Measurements from ENCODE around the gene SLC25A40.
"Not testable (repeated sequence)": the region's sequence is repeated elsewhere in the genome, so short reads cannot be mapped to it uniquely, and the experiment has no call there.

Gene SLC25A40

DNA sequence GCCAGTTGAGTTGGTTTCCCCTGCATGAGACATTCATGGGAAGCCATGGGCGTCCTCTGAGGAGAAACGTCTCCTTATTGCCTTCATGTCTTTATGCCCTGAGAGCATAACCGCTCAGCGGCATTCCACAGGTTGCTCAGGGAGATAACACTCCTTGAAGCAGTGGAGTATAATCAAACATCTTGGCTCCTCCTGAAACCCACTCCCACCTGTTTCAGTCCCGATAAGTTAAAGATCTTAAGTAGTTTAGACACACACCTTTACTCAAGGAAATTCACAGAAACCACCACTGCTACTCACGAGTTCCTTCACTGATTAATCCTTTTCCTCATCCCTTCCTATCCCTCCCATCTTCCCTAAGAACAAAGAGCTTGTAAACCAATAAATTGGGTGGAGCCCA is 9.6 kb downstream of the SLC25A40 start:
- DNase-seq: not testable (repeated sequence)

DNA sequence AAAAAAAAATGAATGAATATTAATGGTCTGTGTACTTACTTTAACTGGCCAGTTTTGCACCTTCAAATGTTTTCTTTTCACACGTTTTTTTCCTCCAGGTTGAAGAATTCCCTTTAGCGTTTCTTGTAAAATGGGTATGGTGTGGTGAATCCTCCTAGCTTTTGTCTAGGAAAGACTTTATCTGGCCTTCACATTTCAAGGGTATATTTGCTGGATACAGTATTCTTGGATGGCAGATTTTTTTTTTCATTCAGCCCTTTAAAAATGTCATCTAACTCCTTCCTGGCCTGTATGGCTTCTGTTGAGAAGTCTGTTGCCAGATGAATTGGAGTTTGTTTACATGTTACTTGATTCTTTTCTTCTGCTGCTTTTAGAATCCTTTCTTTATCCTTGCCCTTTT is 10.1 kb downstream of the SLC25A40 start:
- DNase-seq: no peak

DNA sequence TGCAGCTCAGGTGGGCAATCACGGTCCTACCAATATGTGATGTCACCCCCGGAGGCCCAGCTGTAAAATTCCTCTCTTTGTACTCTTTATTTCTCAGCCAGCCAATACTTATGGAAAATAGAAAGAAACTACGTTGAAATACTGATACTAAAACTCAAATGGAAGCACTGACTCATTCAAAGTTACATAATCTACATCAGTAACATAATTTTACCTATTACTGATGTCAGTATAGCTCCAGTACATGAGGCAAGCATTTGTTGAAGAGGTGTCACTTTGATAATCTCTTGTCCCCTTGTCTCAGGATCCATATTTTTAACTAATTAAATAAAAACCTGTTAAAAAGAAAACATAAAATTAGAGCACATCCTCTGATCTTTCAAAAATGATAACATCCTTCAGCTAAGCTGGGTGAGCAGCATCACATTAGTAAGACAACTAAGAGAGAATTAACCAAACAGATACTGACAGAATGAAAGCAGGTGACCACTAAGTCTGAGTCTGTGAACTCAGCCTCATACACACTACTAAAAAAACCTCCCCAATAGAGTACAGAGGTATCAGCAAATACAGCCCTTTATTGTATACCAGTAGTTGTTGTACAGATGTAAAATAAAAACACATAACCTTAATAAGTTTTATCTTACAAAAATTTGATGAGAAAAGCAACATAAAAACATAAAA is 17.6 kb downstream of the SLC25A40 start:
- DNase-seq: no peak

DNA sequence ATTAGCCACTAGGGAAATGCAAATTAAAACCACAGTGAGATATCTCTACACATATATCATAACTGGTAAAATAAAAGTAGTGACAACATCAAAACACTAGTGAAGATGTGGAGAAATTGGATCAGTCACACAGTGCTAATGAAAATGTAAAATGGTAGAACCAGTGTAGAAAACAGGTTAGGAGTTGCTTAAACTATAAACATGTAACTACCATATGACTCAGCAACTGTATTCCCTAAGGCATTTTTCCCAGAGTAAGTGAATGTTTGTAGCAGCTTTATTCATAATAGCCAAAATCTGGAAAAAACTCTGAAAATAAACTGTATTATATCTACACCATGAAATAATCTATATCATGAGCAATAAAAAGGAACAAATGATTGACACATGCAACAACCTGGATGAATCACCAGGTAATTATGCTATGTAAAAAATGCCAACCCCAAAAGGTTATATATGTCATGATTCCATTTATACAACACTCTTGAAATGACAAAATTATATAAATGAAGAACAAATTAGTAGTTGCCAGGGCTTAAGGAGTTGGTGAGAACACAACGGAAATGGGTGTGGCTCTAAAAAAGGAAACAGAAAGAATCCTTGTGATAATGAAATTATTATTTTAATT is 22.8 kb downstream of the SLC25A40 start:
- DNase-seq: no peak

DNA sequence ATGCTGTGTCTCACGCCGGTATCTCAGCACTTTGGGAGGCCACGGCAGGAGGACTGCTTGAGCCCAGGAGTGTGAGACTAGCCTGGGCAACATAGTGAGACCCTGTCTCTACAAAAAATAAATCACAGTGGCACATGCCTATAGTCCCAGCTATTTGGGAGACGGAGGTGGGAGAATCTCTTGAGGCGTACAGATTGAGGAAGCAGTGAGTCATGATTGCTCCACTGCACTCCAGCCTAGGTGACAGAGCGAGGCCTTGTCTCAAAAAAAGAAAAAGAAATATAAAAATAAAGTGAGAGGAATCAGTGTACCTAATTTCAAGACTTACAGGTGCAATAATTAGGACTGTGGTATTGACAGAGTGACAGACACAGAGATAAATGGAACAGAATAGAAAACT is 23.9 kb downstream of the SLC25A40 start:
- no peak for DNase-seq

DNA sequence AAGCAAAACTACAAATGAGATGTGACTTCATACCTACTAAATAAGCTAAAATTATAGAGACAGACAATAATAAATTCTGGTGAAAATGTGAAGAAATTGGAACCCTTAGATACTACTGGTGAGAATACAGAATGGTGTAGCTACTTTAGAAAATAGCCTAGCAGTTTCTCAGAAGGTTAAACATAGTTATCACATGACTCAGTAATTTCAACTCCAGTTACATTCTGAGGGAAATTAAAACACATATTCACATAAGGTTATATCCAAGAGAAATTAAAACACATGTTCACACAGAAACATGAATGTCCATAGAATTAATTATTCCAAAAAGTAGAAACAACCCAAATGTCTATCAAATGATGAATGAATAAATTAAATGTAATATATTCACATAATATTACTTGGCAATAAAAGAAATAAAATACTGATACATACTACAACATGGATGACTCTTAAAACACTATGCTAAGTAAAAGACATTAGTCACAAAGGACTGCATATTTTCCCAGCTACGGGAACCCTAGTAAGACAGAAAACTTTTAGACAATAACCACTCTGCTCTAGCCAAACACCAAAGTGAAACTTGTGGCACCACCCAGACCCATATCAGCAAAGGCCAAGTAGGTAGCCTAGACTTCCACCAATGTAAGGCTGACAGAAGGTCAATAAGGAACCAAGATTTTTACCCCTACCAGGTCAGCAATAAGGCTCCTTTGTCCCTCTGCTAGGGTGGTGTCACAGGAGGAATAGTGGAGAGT is 25.1 kb downstream of the SLC25A40 start:
- no peak for DNase-seq

DNA sequence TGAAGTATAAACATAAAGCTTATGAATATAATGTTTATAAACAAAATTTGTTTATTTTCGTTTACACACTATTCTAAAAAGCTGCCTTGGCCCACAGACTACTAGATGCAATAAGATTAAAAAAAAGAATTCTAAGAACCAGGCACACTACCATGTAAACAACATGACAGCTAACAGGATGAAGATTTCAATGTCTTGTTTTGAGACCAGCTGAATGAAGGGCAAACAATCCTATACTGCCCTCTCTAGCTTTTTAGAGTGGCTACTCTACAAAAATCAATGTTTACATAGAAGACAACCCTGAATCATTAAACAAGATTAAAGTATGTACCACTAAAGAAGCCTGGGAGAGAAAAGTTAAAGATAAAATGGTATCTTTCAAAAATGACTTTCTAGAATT is 38.6 kb downstream of the SLC25A40 start:
- no peak for DNase-seq

DNA sequence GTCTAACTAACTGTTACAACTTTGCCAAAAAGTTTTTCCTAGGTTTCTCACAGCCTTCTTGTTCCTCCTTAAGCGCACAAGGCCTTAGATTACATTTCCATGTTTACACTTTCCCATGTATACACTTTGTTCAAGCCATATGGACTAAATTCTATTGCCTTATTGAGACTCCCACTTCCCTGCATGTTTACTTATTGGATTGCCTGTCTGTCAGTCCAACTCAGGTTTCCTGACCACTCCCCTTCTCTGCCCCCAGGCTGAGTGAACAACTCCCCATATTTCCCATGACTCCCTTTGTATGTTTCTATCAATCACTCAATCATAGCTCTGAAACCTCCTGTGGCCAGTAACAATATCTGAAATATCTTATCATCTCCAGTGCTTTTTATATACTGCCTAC is 43.0 kb downstream of the SLC25A40 start:
- DNase-seq: no peak

DNA sequence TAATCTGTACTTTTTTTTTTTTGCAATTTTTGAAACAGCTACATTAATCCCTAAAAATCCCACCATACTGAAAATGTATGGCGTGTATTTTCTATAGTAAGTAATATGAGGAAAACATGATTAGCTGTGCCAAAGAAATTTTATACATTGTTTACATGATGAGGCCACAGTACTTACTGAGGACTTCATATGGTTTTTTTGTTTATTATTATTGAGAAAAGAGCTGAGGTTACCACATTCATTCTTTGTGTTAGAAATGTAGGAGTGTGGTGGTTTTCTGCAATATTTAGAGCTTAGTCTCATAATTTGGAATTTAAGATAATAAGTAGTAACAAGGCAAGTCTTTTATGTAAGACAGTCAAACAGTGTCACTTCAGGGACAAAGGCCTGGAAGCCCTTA is 45.1 kb downstream of the SLC25A40 start:
- no peak for DNase-seq

DNA sequence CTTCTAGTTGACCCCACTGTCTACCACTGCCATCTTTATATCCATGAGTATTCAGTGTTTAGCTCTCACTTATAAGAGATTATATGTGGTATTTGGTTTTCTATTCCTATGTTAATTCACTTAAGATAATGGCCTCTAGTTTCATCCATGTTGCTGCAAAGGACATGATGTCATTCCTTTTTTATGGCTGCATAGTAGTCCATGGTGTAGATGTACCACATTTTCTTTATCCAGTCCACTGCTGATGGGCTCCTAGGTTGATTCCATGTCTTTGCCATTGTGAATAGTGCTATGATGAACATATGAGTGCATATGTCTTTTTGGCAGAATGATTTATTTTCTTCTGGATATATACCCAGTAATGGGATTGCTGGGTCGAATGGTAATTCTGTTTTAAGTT is 47.8 kb downstream of the SLC25A40 start:
- DNase-seq: not testable (repeated sequence)

DNA sequence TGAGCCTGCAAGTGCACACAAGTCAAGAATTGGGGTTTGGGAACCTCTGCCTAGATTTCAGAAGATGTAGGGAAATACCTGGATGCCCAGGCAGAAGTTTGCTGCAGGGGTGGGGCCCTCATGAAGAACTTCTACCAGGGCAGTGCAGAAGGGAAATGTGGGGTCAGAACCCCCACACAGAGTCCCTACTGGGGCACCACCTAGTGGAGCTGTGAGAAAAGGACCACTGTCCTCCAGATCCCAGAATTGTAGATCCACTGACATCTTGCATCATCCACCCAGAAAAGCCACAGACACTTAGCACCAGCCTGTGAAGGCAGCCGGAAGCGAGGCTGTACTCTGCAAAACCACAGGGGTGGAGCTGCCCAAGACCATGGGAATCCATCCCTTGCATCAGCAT is 50.8 kb downstream of the SLC25A40 start:
- not testable (repeated sequence) for DNase-seq

DNA sequence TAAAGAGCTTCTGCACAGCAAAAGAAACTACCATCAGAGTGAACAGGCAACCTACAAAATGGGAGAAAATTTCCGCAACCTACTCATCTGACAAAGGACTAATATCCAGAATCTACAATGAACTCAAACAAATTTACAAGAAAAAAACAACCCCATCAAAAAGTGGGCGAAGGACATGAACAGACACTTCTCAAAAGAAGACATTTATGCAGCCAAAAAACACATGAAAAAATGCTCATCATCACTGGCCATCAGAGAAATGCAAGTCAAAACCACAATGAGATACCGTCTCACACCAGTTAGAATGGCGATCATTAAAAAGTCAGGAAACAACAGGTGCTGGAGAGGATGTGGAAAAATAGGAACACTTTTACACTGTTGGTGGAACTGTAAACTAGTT is 54.1 kb downstream of the SLC25A40 start:
- DNase-seq: not testable (repeated sequence)

DNA sequence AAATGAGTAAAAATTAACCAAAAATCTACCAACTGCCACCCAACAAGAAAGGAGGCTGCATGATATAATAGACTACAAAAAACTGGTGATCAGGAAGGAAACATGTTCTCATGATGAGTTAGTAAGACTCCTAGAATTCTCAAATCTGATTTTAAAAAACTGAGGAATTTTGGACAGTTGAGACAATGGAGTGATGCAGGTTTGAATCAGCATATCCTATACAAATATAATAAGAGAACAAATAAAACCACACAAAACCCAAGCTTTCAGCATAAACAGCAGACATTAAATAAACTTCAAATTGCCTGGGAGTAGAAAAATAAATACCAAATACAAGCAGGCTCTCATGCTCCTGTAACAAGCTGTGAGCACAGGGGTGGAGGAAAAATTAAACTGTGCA is 57.8 kb downstream of the SLC25A40 start:
- no peak for DNase-seq

DNA sequence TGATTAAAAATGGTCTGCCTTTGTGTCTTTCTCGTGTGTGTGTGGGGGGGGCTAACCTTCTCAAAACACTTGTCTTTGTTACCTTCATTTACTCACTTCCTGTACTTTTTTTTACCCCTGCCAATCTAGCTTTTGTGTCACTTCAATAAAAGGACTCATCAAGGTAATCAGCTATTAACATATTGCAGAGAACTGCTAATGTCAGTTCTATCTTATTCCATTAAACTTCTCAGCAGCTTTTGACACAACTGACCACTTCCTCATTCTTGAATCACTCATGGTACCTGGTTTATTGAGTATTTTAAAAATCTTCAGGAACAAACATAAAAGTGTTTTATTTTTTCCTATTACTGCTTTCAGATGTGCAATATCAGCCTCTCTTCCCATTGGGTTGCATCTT is 59.8 kb downstream of the SLC25A40 start:
- DNase-seq: no peak

DNA sequence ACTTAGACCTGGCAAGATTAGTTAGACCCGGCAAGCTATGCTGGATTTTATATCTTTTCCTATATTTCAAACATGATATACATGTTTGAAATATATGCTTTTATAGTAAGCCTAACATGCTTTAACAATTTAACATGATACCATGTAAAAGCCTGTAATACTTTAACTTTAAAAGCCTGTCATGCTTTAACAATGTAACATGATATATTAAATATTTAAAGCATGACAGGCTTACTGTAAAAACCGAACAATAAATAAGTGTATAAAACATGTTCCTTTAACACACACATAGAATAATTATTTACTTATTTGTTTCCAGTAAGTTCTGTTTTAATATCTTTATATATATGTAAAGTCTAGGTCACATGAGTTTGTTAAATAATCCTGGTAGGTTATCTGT is 65.4 kb downstream of the SLC25A40 start:
- DNase-seq: no peak

DNA sequence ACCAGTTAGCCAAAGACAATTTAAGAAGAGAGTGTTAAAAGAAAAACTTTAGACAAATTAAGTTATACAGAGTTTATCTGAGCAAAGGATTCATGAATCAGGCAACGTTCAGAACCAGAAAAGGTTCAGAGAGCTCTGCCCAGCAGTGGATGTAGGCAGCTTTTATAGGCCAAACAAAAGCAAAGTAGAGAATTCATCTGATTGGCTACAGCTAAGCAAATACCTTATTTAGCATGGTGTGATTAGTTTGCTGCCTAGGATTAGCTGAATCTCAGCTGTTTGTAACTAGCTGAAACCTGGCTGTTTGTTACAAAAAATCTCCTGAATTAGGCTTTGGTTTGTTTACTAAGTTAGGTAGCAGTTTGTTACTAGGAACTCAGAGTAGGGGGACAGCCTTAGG is 66.0 kb downstream of the SLC25A40 start:
- no peak for DNase-seq

DNA sequence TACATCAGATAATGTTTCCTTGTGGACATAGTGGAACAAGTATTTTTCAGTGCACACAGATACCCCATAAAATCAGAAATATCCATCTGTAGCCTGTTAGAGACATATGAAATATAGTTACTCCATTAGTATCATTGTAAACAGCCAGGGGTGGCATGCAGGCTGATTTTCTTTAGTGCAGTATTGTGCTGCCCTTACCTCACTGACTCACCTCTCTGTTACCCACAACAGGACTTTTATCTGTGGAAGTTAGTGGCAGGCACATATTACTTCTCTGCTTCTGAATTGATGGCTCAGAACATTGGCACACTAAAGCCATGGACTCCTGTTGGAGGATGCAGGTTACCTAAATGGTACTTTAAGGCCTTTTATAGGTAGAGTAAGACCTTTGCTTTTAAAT is 70.0 kb downstream of the SLC25A40 start:
- no peak for DNase-seq

DNA sequence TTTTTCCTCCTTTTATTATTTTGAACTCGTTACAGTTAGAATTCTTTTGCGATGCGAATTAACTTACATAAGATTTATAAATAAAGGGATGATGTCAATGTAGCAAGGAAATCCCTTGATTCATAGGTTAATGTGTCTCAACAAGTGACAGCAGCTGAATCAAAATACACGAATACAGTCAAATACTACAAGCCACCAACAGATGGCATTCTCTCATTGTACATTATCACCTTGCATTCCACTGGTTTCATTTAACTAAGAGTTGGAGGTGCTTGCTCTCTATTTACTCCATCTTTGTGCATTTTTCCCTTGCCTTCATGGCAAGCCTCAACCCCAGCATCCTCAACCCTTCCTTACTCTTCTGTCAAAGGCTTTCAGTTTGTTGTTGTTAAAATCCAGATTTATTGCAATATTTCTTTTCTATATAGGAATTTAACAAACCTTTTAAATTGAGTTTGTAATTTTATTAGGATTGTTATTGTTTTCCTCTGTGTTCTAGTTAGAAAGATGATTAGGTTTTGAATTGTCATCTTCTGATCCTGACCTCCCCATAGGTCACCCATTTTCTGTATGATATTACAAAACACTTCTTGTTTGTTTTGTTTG is 78.3 kb downstream of the SLC25A40 start:
- peak; percentile 38 for DNase-seq

DNA sequence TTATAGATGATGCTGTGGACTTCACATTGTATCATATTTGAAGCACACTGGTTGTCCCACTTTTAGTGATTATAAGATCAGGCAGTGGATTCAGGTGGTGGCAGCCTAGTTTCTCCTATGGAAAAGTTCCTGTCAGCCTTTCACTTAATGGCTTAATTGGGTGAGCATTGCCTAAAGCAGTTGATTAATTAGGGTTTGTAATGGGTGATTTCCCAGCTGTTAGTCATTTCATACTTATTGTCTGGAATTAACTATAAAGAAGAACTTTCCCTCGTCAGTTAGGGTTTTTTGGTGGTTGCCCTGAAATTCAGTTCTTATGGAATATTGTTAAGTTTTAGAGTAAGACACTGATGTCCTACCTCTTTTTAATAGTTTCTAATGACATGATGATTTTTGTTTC is 78.8 kb downstream of the SLC25A40 start:
- no peak for DNase-seq

DNA sequence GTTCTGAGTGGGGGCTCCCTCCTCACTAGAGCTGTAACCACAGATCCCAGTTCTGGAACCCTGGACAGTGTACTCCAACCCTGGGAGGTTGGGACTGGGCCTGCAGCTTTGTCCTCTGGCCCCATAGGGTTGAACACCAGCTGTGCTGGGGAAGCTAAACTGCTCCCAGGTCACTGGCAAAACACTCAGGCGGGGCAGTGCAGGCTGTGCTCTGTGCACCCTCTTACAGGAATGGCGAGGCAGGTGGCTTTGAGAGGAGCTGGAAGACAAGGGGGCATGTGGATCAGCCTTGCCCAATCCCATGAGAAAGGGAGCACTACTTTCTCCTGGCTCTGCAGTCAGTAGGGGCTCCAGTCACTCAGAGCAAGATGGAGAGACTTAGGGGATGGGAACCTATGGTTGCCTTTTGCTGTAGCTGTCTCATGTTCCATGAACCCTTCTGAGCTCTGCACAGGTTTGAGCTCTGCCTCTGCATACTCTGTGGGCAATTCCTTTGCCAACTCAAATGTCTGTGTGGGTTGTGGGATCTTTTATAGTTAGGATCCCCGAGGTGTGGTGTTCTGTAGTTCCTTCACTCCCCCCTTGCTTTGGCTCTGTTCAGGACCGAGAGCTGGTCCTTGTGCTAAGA is 90.7 kb downstream of the SLC25A40 start:
- DNase-seq: no peak

DNA sequence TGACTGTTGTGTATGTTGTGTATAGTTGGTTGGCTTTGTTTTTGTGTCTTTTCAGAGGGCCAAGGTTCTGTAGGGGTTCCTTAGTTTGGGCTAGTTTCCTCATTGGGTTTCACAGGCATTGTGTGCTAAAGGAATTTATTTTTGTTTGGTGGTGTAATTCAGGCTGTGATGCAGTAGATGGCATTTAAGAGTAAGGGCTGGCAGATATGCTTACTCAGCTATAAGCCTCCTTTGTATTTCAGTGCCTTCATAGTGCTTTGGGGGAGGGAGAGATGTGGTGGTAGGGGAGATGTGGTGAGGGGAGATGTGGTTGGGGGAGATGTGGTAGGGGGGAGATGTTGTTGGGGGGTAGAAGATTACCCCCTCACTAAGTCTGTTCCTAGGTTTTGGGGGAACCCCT is 91.7 kb downstream of the SLC25A40 start:
- DNase-seq: no peak

Data from NCI-H446 treated with DMSO at 0.1 percent for 48 hours (cell line).